HCT116 (cell line): Measurements from ENCODE around the gene CTCF. TPM values are rescaled to one million over a fixed set of nuclear protein-coding genes. Genes with fewer than 3 reads are reported as not detected.

Experiments
- ATAC-seq: fragments of 200-7000 bp; cut with Tn5 transposase; 2 replicates; pipeline ENCODE4 v1.9.1; 2020; ENCODE audit warnings: mild to moderate bottlenecking, moderate library complexity
- BruUV-seq: library from RNA; stranded (reverse); fragments of 400-500 nt; replicated peaks from 2 replicates; lab custom pipeline; 2021; lab: Mats Ljungman, UMichigan
- CTCF ChIA-PET: fragments of 300-600 bp; sonication (Branson Sonifier 250); formaldehyde crosslinking; loops from one replicate; lab custom pipeline; 2021; ENCODE audit warnings: antibody characterized with exemption; lab: Charles Lee
- POLR2A ChIA-PET: fragments of 300-600, 350-600 bp; sonication (Branson Sonifier 250); formaldehyde crosslinking; loops from one replicate; lab custom pipeline; 2021; ENCODE audit warnings: antibody characterized with exemption; lab: Charles Lee
- RAD21 ChIA-PET, 2 experiments: fragments of 300-600 bp; sonication (Branson Sonifier 250); formaldehyde crosslinking; loops; one replicate each; lab custom pipeline; 2023; ENCODE audit warnings: low total read pairs in 2 of 2; ENCODE audit not compliant: uncharacterized antibody in 2 of 2, unreplicated experiment in 2 of 2, low non-redundant PET in 1 of 2; lab: Charles Lee
- DNase-seq: peaks from one replicate; pipeline ENCODE4 v3.0.0-alpha.2; 2010; ENCODE audit warnings: low read depth, low spot score
- H2AFZ ChIP-seq: fragments of 200-600 bp; shearing (Covaris generic), sonication (generic); 2 replicates; pipeline ENCODE4 v1.6.1; 2017; ENCODE audit warnings: low read depth, mixed run types, mixed read lengths, antibody characterized with exemption, low read length; ENCODE audit not compliant: poor library complexity, severe bottlenecking
- H3K27ac ChIP-seq: 2 replicates; pipeline ENCODE4 v1.5.1; 2012; ENCODE audit warnings: low read depth, low read length
- H3K27me3 ChIP-seq: fragments of 200-600 bp; sonication (generic); 2 replicates; pipeline ENCODE4 v1.6.1; 2016; ENCODE audit warnings: mixed run types, low read length, mixed read lengths; ENCODE audit not compliant: insufficient read depth
- H3K36me3 ChIP-seq, 2 experiments: fragments of 200-500 bp in 1 of 2; fragments of 200-600 bp in 1 of 2; sonication (Bioruptor generic) in 1 of 2; sonication (generic) in 1 of 2; 2 replicates each; pipeline versions ENCODE4 v1.5.1 to v1.6.1; 2014 to 2016; ENCODE audit warnings: low read length in 2 of 2, inconsistent platforms in 1 of 2, mixed read lengths in 1 of 2, mixed run types in 1 of 2; ENCODE audit not compliant: insufficient read depth in 2 of 2, control insufficient read depth in 1 of 2
- H3K4me1 ChIP-seq, 2 experiments: fragments of 200-600 bp in 1 of 2; sonication (generic) in 1 of 2; 2 replicates each; pipeline versions ENCODE4 v1.5.1 to v1.6.1; 2012 to 2017; ENCODE audit warnings: low read length in 2 of 2, inconsistent platforms in 1 of 2, mild to moderate bottlenecking in 1 of 2, mixed read lengths in 1 of 2, mixed run types in 1 of 2, moderate library complexity in 1 of 2; ENCODE audit not compliant: insufficient read depth in 2 of 2, control insufficient read depth in 1 of 2
- H3K4me2 ChIP-seq: fragments of 200-600 bp; sonication (generic); 2 replicates; pipeline ENCODE4 v1.6.1; 2017; ENCODE audit warnings: mixed run types, low read length, mixed read lengths
- H3K4me3 ChIP-seq, 2 experiments: fragments of 200-600 bp in 1 of 2; sonication (generic) in 1 of 2; replicated peaks in 1 of 2; 2 replicates each; pipeline ENCODE4 v1.5.1; 2011 to 2016; ENCODE audit warnings: low read length in 2 of 2, control low read depth in 1 of 2, low read depth in 1 of 2, mild to moderate bottlenecking in 1 of 2, mixed read lengths in 1 of 2, mixed run types in 1 of 2
- H3K79me2 ChIP-seq: fragments of 200-600 bp; sonication (generic); 2 replicates; pipeline ENCODE4 v1.6.1; 2017; ENCODE audit warnings: mild to moderate bottlenecking, mixed run types, low read length, moderate library complexity, mixed read lengths; ENCODE audit not compliant: insufficient read depth
- H3K9ac ChIP-seq: fragments of 200-600 bp; sonication (generic); 2 replicates; pipeline ENCODE4 v1.6.1; 2016; ENCODE audit warnings: low read length, mixed read lengths
- H3K9me2 ChIP-seq: fragments of 200-600 bp; sonication (generic), shearing (Covaris generic); 2 replicates; pipeline ENCODE4 v1.6.1; 2017; ENCODE audit warnings: mixed run types, mild to moderate bottlenecking, moderate library complexity; ENCODE audit not compliant: insufficient read depth
- H3K9me3 ChIP-seq, 2 experiments: fragments of 200-500 bp in 1 of 2; fragments of 200-600 bp in 1 of 2; sonication (Bioruptor generic) in 1 of 2; sonication (generic) in 1 of 2; 2 replicates each; pipeline ENCODE4 v1.6.1; 2014 to 2017; ENCODE audit warnings: low read length in 2 of 2, mixed read lengths in 2 of 2, inconsistent platforms in 1 of 2, low read depth in 1 of 2, mild to moderate bottlenecking in 1 of 2, mixed run types in 1 of 2, moderate library complexity in 1 of 2; ENCODE audit not compliant: control insufficient read depth in 1 of 2, insufficient read depth in 1 of 2
- H4K20me1 ChIP-seq: fragments of 200-600 bp; sonication (generic), shearing (Covaris generic); 2 replicates; pipeline ENCODE4 v1.6.1; 2017; ENCODE audit warnings: mixed run types, mild to moderate bottlenecking, moderate library complexity; ENCODE audit not compliant: insufficient read depth
- ATF3 ChIP-seq: IDR thresholded peaks from 2 replicates; pipeline ENCODE4 v1.6.1; 2012
- CEBPB ChIP-seq: IDR thresholded peaks from 2 replicates; pipeline ENCODE4 v1.6.1; 2012; ENCODE audit warnings: low read depth
- ELF1 ChIP-seq: IDR thresholded peaks from 2 replicates; pipeline ENCODE4 v1.6.1; 2012; ENCODE audit warnings: low read depth, borderline replicate concordance
- EZH2 ChIP-seq: fragments of 200-600 bp; sonication (generic); IDR thresholded peaks from 2 replicates; pipeline ENCODE4 v1.6.1; 2017; ENCODE audit warnings: antibody characterized with exemption, mixed run types
- EZH2phosphoT487 ChIP-seq: fragments of 200-600 bp; IDR thresholded peaks from 2 replicates; pipeline ENCODE4 v1.6.1; 2018; ENCODE audit warnings: antibody characterized with exemption, borderline replicate concordance
- FOSL1 ChIP-seq: IDR thresholded peaks from 2 replicates; pipeline ENCODE4 v1.6.1; 2012; ENCODE audit warnings: low read depth
- JUND ChIP-seq: IDR thresholded peaks from 2 replicates; pipeline ENCODE4 v1.6.1; 2012
- POLR2A ChIP-seq: IDR thresholded peaks from 2 replicates; pipeline ENCODE4 v1.7.0; 2011; ENCODE audit warnings: borderline replicate concordance; ENCODE audit not compliant: insufficient read depth, insufficient read length; ENCODE audit errors: extremely low read depth
- POLR2AphosphoS5 ChIP-seq: IDR thresholded peaks from 2 replicates; pipeline ENCODE4 v1.6.1; 2011; ENCODE audit warnings: mild to moderate bottlenecking, low read depth, low read length, moderate library complexity
- RAD21 ChIP-seq: IDR thresholded peaks from 2 replicates; pipeline ENCODE4 v1.6.1; 2012; ENCODE audit warnings: low read depth, mild to moderate bottlenecking
- REST ChIP-seq: IDR thresholded peaks from 2 replicates; pipeline ENCODE4 v1.6.1; 2012; ENCODE audit warnings: low read depth
- SP1 ChIP-seq: IDR thresholded peaks from 2 replicates; pipeline ENCODE4 v1.6.1; 2012; ENCODE audit warnings: low read depth
- SRF ChIP-seq: IDR thresholded peaks from 2 replicates; pipeline ENCODE4 v1.6.1; 2012; ENCODE audit warnings: low read depth
- TCF7L2 ChIP-seq: IDR thresholded peaks from 2 replicates; pipeline ENCODE4 v1.7.0; 2011; ENCODE audit warnings: borderline replicate concordance, inconsistent platforms; ENCODE audit not compliant: insufficient read depth, insufficient read length; ENCODE audit errors: extremely low read depth
- YY1 ChIP-seq: IDR thresholded peaks from 2 replicates; pipeline ENCODE4 v1.6.1; 2011; ENCODE audit warnings: low read length, low read depth, moderate library complexity, mild to moderate bottlenecking; ENCODE audit not compliant: insufficient replicate concordance; ENCODE audit errors: extremely low read depth
- ZNF274 ChIP-seq: fragments of 200-500 bp; sonication (Bioruptor generic); IDR thresholded peaks from 2 replicates; pipeline ENCODE4 v1.6.1; 2014; ENCODE audit warnings: mild to moderate bottlenecking, low read depth, low read length, inconsistent platforms
- intact Hi-C: fragments of 100-400 bp; cut with micrococcal nuclease; formaldehyde crosslinking; loops from 2 replicates; pipeline ENCODE4 v1.10.0; 2022
- total RNA-seq: library from RNA; stranded (reverse); gene quantifications from one replicate; pipeline ENCODE4 v1.2.1, GENCODE V29; 2021; ENCODE audit not compliant: unreplicated experiment
- TF ChIP-seq, protein P1 (sequence below): IDR thresholded peaks from 2 replicates; pipeline ENCODE4 v1.6.1; 2011; ENCODE audit warnings: mild to moderate bottlenecking, low read length, moderate library complexity; ENCODE audit not compliant: insufficient replicate concordance; ENCODE audit errors: extremely low read depth
- TF ChIP-seq, protein P2 (sequence below): IDR thresholded peaks from 2 replicates; pipeline ENCODE4 v1.6.1; 2012

The CTCF gene
- total RNA-seq, 1 experiment from 2014 or later: 48.3 TPM

DNA sequence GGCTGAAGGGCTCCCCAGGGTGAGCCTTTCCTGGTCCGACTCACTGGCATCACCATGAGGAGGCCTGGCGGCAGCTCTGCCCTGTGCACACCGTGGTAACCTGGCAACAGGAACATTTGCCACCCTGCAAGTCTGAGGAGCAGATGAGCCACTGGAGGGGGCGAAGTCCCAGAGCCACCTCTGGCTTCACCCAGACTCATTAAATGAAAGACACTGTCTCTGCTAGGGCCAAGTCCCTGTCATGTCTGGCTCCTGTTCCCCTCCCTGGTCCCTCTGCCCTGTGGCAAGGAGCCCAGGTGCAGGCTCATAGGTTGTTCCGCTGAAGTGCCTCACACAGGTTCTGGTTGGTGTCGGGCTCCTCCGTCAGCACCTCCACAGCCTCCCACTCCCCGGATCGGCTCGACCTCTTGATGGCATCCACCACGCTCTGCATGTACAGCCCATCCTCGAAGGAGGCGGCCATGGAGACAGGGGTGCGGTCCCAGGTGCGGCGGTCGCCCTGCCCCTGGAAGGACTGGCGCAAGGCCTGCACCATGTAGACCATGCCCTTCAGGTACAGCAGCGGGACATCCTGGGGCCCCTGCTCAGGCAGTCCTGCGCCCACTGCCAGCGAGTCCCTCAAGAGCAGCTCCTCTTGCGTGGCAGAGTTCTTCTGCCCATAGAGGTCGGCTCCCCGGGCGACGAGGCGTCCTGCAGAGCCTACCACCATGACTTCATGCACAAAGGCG lies 112.7 kb downstream of the CTCF start:
- Histone ChIP-seq H3K9me3 (no peaks in the 10 kb centered on the region), H3K79me2 (no peaks in the 10 kb centered on the region), H3K9ac (no peak overlapping the region), H3K36me3 (no peaks in the 10 kb centered on the region), H3K4me3 (no peak overlapping the region), H3K4me1 (peaks cover 0 to 5% of the 10 kb centered on the region in 2 experiments; a peak in 2 of 4 replicates), H3K4me2 (no peak overlapping the region), H2AFZ (no peak overlapping the region), H3K27ac (no peak overlapping the region), H3K27me3 (no peaks in the 10 kb centered on the region), H4K20me1 (no peaks in the 10 kb centered on the region), H3K9me2 (no peaks in the 10 kb centered on the region)
- ChIA-PET POLR2A (no interaction called here), RAD21 (no interaction called here), CTCF (no interaction called here)
- ATAC-seq (no peak), DNase-seq (no peak)
- no peak for TF ChIP-seq POLR2AphosphoS5
- TF ChIP-seq EZH2: no peak
- no peak for TF ChIP-seq EZH2phosphoT487
- TF ChIP-seq SP1: no peak
- no peak for TF ChIP-seq SRF
- TF ChIP-seq ATF3: no peak
- TF ChIP-seq ELF1: no peak
- TF ChIP-seq JUND: no peak
- TF ChIP-seq RAD21: no peak
- no peak for TF ChIP-seq ZNF274
- TF ChIP-seq FOSL1: no peak
- TF ChIP-seq YY1: no peak
- no peak for TF ChIP-seq POLR2A
- no peak for TF ChIP-seq CEBPB
- TF ChIP-seq, protein P1, sequence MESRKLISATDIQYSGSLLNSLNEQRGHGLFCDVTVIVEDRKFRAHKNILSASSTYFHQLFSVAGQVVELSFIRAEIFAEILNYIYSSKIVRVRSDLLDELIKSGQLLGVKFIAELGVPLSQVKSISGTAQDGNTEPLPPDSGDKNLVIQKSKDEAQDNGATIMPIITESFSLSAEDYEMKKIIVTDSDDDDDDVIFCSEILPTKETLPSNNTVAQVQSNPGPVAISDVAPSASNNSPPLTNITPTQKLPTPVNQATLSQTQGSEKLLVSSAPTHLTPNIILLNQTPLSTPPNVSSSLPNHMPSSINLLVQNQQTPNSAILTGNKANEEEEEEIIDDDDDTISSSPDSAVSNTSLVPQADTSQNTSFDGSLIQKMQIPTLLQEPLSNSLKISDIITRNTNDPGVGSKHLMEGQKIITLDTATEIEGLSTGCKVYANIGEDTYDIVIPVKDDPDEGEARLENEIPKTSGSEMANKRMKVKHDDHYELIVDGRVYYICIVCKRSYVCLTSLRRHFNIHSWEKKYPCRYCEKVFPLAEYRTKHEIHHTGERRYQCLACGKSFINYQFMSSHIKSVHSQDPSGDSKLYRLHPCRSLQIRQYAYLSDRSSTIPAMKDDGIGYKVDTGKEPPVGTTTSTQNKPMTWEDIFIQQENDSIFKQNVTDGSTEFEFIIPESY: no peak
- TF ChIP-seq, protein P2, sequence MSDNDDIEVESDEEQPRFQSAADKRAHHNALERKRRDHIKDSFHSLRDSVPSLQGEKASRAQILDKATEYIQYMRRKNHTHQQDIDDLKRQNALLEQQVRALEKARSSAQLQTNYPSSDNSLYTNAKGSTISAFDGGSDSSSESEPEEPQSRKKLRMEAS: no peak
- no peak for TF ChIP-seq REST
- no peak for TF ChIP-seq TCF7L2
- intact Hi-C loops: loop anchor here (5.0 kb wide), 2 partner anchors 132 to 367 kb away; partner anchors contain the start of genes RANBP10 and TSNAXIP1
- BruUV-seq: no TSS peak
